HepG2 (cell line): Measurements from ENCODE around the gene FNDC7. TPM values are rescaled to one million over a fixed set of nuclear protein-coding genes. Genes with fewer than 3 reads are reported as not detected.

Experiments
- BORCS8-MEF2B ChIP-seq: sonication (generic); formaldehyde crosslinking; IDR thresholded peaks from 2 replicates; pipeline ENCODE4 v1.8.0; 2022; ENCODE audit warnings: mild to moderate bottlenecking, missing genetic modification reagents
- CC2D1A ChIP-seq: sonication (generic); formaldehyde crosslinking; IDR thresholded peaks from 2 replicates; pipeline ENCODE4 v1.8.1; 2023; ENCODE audit warnings: mild to moderate bottlenecking, missing genetic modification reagents
- HDAC2 ChIP-seq: sonication (generic); formaldehyde crosslinking; IDR thresholded peaks from 2 replicates; pipeline ENCODE4 v1.4.0; 2020; ENCODE audit warnings: missing genetic modification reagents
- MEIS1 ChIP-seq: sonication (generic); formaldehyde crosslinking; IDR thresholded peaks from 2 replicates; pipeline ENCODE4 v1.9.0; 2021; ENCODE audit warnings: mild to moderate bottlenecking, missing genetic modification reagents, moderate library complexity, borderline replicate concordance
- NONO ChIP-seq, 2 experiments: fragments of 450-650 bp in 1 of 2; sonication (generic) in 1 of 2; formaldehyde crosslinking in 1 of 2; IDR thresholded peaks in 1 of 2; conservative IDR thresholded peaks in 1 of 2; 2 replicates each; pipeline versions ENCODE4 v1.6.1 to v1.8.0; 2017 to 2022; ENCODE audit warnings: mild to moderate bottlenecking in 1 of 2, missing genetic modification reagents in 1 of 2, moderate library complexity in 1 of 2
- PCBP1 ChIP-seq: fragments of 200-400 bp; formaldehyde crosslinking; IDR thresholded peaks from 2 replicates; pipeline ENCODE4 v1.6.1; 2017; ENCODE audit warnings: mild to moderate bottlenecking, low read depth, low read length, borderline replicate concordance
- POLR2G ChIP-seq: fragments of 200-400 bp; formaldehyde crosslinking; IDR thresholded peaks from 2 replicates; pipeline ENCODE4 v1.6.1; 2018; ENCODE audit warnings: mild to moderate bottlenecking, low read depth, low read length, moderate library complexity
- RAD51 ChIP-seq: fragments of 450-650 bp; IDR thresholded peaks from 2 replicates; pipeline ENCODE4 v1.6.1; 2016; ENCODE audit warnings: borderline replicate concordance
- STAG1 ChIP-seq: sonication (generic); formaldehyde crosslinking; IDR thresholded peaks from 2 replicates; pipeline ENCODE4 v1.4.0; 2020; ENCODE audit warnings: missing genetic modification reagents
- ZNF317 ChIP-seq: sonication (generic); formaldehyde crosslinking; IDR thresholded peaks from 2 replicates; pipeline ENCODE4 v1.5.0; 2020; ENCODE audit warnings: mild to moderate bottlenecking, missing genetic modification reagents
- ZNF333 ChIP-seq: sonication (generic); formaldehyde crosslinking; IDR thresholded peaks from 2 replicates; pipeline ENCODE4 v1.4.0; 2020; ENCODE audit warnings: mild to moderate bottlenecking, missing genetic modification reagents, borderline replicate concordance
- ZNF34 ChIP-seq: sonication (generic); formaldehyde crosslinking; IDR thresholded peaks from 2 replicates; pipeline ENCODE4 v1.4.0; 2020; ENCODE audit warnings: mild to moderate bottlenecking, missing genetic modification reagents, borderline replicate concordance
- ZNF589 ChIP-seq: sonication (generic); formaldehyde crosslinking; conservative IDR thresholded peaks from 2 replicates; pipeline ENCODE4 v1.8.0; 2022; ENCODE audit warnings: mild to moderate bottlenecking, moderate library complexity, missing genetic modification reagents
- polyA plus RNA-seq, 8 experiments: library from polyadenylated mRNA; depleted of rRNA in 3 of 8; stranded (reverse) in 7 of 8; unstranded in 1 of 8; fragments of >200 nt; fragmentation: Illumina TruSeq in 4 of 8; extraction: Trizol in 4 of 8; gene quantifications; 2 replicates each; pipeline versions ENCODE4 v1.2.1 to v1.2.3, GENCODE V29; 2011 to 2016; ENCODE audit warnings: low read depth in 4 of 8, missing spikeins in 1 of 8, mixed read lengths in 1 of 8; ENCODE audit not compliant: insufficient read depth in 1 of 8
- total RNA-seq, 5 experiments: library from RNA; depleted of rRNA; stranded (reverse); fragments of >200 nt; fragmentation: Illumina TruSeq; extraction: Trizol; gene quantifications; 2 replicates each; pipeline ENCODE4 v1.2.3, GENCODE V29; 2016; ENCODE audit warnings: low read depth in 1 of 5
- TF ChIP-seq, protein P1 (sequence below): sonication (generic); formaldehyde crosslinking; IDR thresholded peaks from 2 replicates; pipeline ENCODE4 v1.9.0; 2022; ENCODE audit warnings: missing genetic modification reagents, mild to moderate bottlenecking, borderline replicate concordance
- TF ChIP-seq, protein P2 (sequence below): sonication (generic); formaldehyde crosslinking; IDR thresholded peaks from 2 replicates; pipeline ENCODE4 v1.4.0; 2020; ENCODE audit warnings: missing genetic modification reagents
- TF ChIP-seq, protein P3 (sequence below): sonication (generic); formaldehyde crosslinking; IDR thresholded peaks from 2 replicates; pipeline ENCODE4 v1.8.1; 2023; ENCODE audit warnings: mild to moderate bottlenecking, missing genetic modification reagents
- TF ChIP-seq, protein P4 (sequence below): IDR thresholded peaks from 2 replicates; pipeline ENCODE4 v1.6.1; 2018; ENCODE audit warnings: missing genetic modification reagents

Gene FNDC7
- total and polyA plus RNA-seq, 2 of the 13 experiments (the other 11 are each of a cell fraction or from before 2014, with no cell fraction given): 0.03 TPM; not detected in 1

DNA sequence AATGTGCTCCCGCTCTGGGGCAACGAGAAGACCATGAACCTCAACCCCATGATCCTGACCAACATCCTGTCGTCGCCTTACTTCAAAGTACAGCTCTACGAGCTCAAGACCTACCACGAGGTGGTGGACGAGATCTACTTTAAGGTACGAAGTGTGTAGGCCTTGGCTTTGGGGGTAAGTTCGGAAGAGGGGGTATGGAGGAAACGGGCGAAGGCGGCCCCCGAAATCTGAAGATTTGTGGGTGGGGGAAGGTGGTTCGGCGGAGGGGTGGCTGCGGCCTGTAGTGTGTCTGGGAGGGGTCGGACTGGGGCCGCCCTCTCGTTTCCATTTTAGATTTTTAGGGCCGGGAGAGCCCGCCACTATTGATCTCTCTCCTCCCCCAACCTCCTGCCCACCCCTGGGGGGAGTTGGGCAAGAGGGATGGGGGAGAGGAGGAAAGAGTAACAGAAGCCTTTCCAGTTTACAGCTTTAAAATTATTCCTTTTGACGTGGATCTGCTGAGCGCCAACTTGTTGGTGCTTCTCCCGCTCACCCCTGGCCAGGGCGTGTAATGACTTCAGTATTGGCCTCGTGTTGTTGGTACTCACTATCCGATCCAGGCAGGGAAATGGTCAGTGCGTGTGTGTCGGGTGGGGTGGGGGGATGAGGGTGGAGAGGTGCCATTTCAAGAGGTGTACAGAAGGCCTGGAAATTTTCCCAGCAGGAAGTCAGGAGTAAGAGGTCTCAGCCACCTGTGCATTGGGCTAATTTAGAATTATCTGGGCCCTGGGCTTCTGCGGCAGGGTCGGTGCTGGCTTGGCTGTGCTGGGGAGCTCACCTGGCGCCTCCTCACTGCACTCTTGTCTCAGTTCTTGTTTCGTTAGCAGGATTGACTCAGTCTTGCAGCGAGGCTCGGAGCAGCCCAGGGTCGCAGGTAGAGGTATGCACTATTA lies 19.7 kb upstream of the FNDC7 start (continued):
- TF ChIP-seq, protein P1, sequence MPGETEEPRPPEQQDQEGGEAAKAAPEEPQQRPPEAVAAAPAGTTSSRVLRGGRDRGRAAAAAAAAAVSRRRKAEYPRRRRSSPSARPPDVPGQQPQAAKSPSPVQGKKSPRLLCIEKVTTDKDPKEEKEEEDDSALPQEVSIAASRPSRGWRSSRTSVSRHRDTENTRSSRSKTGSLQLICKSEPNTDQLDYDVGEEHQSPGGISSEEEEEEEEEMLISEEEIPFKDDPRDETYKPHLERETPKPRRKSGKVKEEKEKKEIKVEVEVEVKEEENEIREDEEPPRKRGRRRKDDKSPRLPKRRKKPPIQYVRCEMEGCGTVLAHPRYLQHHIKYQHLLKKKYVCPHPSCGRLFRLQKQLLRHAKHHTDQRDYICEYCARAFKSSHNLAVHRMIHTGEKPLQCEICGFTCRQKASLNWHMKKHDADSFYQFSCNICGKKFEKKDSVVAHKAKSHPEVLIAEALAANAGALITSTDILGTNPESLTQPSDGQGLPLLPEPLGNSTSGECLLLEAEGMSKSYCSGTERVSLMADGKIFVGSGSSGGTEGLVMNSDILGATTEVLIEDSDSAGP: peak; percentile 36; the same call in 1 of the 2 replicates
- TF ChIP-seq ZNF589 (CRISPR knock-in tag) (0 out of 2 replicates have a peak, but pooled peaks have one; percentile 28), BORCS8-MEF2B (CRISPR knock-in tag) (0 out of 2 replicates have a peak, but pooled peaks have one; percentile 6), ZNF333 (no peak), RAD51 (no peak), MEIS1 (CRISPR knock-in tag) (no peak), STAG1 (CRISPR knock-in tag) (0 out of 2 replicates have a peak, but pooled peaks have one; percentile 2), NONO (IDR thresholded peaks at IDR 0.05) (no peak), NONO (CRISPR knock-in tag; conservative IDR thresholded peaks at IDR 0.05) (0 out of 2 replicates have a peak, but pooled peaks have one; percentile 11), CC2D1A (CRISPR knock-in tag) (no peak), HDAC2 (CRISPR knock-in tag) (no peak), ZNF317 (CRISPR knock-in tag) (no peak), ZNF34 (CRISPR knock-in tag) (no peak), POLR2G (no peak), PCBP1 (no peak)
- TF ChIP-seq, protein P2, sequence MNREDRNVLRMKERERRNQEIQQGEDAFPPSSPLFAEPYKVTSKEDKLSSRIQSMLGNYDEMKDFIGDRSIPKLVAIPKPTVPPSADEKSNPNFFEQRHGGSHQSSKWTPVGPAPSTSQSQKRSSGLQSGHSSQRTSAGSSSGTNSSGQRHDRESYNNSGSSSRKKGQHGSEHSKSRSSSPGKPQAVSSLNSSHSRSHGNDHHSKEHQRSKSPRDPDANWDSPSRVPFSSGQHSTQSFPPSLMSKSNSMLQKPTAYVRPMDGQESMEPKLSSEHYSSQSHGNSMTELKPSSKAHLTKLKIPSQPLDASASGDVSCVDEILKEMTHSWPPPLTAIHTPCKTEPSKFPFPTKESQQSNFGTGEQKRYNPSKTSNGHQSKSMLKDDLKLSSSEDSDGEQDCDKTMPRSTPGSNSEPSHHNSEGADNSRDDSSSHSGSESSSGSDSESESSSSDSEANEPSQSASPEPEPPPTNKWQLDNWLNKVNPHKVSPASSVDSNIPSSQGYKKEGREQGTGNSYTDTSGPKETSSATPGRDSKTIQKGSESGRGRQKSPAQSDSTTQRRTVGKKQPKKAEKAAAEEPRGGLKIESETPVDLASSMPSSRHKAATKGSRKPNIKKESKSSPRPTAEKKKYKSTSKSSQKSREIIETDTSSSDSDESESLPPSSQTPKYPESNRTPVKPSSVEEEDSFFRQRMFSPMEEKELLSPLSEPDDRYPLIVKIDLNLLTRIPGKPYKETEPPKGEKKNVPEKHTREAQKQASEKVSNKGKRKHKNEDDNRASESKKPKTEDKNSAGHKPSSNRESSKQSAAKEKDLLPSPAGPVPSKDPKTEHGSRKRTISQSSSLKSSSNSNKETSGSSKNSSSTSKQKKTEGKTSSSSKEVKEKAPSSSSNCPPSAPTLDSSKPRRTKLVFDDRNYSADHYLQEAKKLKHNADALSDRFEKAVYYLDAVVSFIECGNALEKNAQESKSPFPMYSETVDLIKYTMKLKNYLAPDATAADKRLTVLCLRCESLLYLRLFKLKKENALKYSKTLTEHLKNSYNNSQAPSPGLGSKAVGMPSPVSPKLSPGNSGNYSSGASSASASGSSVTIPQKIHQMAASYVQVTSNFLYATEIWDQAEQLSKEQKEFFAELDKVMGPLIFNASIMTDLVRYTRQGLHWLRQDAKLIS: 0 out of 2 replicates have a peak, but pooled peaks have one; percentile 21
- TF ChIP-seq, protein P3, sequence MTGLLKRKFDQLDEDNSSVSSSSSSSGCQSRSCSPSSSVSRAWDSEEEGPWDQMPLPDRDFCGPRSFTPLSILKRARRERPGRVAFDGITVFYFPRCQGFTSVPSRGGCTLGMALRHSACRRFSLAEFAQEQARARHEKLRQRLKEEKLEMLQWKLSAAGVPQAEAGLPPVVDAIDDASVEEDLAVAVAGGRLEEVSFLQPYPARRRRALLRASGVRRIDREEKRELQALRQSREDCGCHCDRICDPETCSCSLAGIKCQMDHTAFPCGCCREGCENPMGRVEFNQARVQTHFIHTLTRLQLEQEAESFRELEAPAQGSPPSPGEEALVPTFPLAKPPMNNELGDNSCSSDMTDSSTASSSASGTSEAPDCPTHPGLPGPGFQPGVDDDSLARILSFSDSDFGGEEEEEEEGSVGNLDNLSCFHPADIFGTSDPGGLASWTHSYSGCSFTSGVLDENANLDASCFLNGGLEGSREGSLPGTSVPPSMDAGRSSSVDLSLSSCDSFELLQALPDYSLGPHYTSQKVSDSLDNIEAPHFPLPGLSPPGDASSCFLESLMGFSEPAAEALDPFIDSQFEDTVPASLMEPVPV (CRISPR knock-in tag): peak; percentile 0; the same call in 1 of the 2 replicates
- TF ChIP-seq, protein P4, sequence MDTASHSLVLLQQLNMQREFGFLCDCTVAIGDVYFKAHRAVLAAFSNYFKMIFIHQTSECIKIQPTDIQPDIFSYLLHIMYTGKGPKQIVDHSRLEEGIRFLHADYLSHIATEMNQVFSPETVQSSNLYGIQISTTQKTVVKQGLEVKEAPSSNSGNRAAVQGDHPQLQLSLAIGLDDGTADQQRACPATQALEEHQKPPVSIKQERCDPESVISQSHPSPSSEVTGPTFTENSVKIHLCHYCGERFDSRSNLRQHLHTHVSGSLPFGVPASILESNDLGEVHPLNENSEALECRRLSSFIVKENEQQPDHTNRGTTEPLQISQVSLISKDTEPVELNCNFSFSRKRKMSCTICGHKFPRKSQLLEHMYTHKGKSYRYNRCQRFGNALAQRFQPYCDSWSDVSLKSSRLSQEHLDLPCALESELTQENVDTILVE (CRISPR knock-in tag): no peak
